ENCODE measurements around the gene AFF3. TPM values are rescaled to one million over a fixed set of nuclear protein-coding genes. Genes with fewer than 3 reads are reported as not detected.

Gene AFF3
- total RNA-seq, 1 experiment from 2014 or later: not detected

DNA sequence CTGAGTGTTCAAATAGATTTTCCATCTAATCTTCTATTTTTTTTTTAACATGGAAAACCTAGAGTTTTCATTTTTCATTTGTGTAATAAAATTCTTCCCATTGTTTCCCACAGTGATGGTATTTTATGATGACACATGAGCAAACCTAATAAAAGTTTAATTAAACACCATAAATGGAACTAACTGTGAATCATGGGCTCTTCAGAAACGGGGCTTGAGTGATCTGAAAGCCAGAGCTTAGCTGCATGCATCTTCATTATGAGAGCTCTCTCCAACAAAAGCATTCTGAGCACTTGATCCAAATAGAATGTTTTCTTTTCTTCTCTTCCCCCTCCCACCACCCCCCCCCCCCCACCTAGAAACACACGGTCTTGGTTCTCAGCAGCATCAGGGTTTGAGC lies 570.4 kb downstream of the AFF3 start:
- no peak overlapping the region for H3K4me3 ChIP-seq
- H3K4me1 ChIP-seq: no peaks in the 10 kb centered on the region
- H3K9me3 ChIP-seq (replicated peaks): no peaks in the 10 kb centered on the region
- no peaks in the 10 kb centered on the region for H3K36me3 ChIP-seq
- no peak overlapping the region for H3K27ac ChIP-seq
- DNase-seq: no peak
- H3K27me3 ChIP-seq: peaks cover 4% of the 10 kb centered on the region; the same call in 1 of the 2 replicates

DNA sequence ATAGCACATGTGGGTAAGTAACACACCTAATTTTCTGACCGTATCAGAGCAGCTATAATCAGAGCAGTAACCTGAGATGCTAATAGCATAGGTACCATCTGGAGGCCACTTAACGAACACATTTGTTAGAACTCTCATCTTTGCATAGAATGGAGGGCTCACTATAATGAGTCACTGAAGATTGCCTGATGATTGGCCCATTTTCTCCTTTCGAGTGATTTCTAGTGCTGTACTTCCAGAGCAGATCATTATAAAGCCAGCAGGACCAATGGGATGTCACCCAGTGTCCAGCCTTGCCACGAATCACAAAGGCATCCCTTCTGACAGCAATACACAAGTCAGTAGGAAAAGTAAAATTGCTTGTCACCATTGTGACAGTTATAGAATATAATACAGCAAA lies 570.9 kb downstream of the AFF3 start:
- H3K36me3 ChIP-seq: no peaks in the 10 kb centered on the region
- peaks cover 4% of the 10 kb centered on the region; the same call in 1 of the 2 replicates for H3K27me3 ChIP-seq
- H3K9me3 ChIP-seq (replicated peaks): no peaks in the 10 kb centered on the region
- no peaks in the 10 kb centered on the region for H3K4me1 ChIP-seq
- no peak overlapping the region for H3K4me3 ChIP-seq
- no peak for DNase-seq
- H3K27ac ChIP-seq: no peak overlapping the region

DNA sequence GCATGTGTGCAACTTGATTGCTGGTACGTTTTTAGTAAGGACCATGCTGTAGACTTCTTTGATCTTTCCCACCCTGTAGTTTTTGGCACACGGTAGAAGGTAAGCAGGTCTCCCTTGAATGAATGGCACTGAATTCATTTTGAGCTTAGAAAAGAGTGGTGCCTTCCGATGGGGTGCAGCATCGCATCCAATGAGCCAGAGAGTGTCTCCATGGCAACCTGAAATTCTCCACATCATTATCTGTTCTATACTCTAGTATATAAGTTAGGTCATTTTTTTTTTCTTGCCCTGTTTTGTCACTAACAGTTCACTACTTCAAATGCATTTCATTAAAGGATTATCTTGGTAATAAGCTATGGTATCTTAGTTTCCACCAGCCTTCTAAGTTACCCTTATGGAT lies 571.4 kb downstream of the AFF3 start:
- Histone ChIP-seq H3K36me3 (no peaks in the 10 kb centered on the region), H3K27ac (no peak overlapping the region), H3K4me3 (no peak overlapping the region), H3K4me1 (no peaks in the 10 kb centered on the region), H3K27me3 (peaks cover 4% of the 10 kb centered on the region; the same call in 1 of the 2 replicates), H3K9me3 (replicated peaks) (no peaks in the 10 kb centered on the region)
- no peak for DNase-seq

DNA sequence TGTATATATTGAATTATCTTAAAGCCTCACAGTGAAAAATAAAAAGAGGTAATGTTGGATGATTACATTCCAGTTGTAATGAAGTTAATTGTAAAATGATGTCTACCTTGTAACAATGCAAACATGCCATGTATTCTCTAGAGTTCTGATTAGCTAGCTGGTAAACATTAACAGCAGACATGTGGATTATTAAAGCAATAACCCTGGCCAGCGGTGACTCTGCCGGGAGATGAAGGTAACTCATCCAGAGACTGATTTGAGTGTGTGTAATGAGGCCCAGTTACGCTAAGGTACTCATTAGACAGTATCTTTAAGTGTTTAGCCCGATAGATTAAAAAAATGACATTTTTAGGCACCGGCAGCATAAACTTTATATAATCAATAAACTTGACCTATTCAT lies 573.0 kb downstream of the AFF3 start:
- Histone ChIP-seq H3K9me3 (replicated peaks) (no peaks in the 10 kb centered on the region), H3K27me3 (no peaks in the 10 kb centered on the region), H3K36me3 (no peaks in the 10 kb centered on the region), H3K27ac (no peak overlapping the region), H3K4me3 (no peak overlapping the region), H3K4me1 (no peaks in the 10 kb centered on the region)
- DNase-seq: no peak

DNA sequence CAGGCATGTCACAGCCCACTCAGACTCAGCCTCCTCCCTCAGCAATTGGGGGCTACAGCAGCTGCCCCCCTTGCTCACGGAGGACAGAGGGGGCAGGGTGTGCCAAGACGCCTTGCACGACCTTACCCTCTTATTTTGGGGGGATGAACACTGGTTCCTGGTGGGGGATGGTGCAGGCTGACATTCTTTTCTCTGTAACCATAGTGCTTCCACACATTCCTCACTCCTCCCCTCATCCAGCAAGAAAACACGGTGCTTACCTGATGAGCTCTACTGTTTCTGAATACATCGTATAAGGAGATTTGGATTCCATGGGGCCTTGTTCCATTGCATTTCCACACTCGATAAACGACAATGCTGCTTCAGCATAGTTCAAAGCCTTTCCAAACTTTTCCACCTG lies 577.2 kb downstream of the AFF3 start:
- Histone ChIP-seq H3K4me3 (no peak overlapping the region), H3K36me3 (no peaks in the 10 kb centered on the region), H3K9me3 (replicated peaks) (no peaks in the 10 kb centered on the region), H3K27ac (no peak overlapping the region), H3K27me3 (0 out of 2 replicates have a peak, but pooled peaks cover 3% of the 10 kb centered on the region), H3K4me1 (no peaks in the 10 kb centered on the region)
- no peak for DNase-seq

DNA sequence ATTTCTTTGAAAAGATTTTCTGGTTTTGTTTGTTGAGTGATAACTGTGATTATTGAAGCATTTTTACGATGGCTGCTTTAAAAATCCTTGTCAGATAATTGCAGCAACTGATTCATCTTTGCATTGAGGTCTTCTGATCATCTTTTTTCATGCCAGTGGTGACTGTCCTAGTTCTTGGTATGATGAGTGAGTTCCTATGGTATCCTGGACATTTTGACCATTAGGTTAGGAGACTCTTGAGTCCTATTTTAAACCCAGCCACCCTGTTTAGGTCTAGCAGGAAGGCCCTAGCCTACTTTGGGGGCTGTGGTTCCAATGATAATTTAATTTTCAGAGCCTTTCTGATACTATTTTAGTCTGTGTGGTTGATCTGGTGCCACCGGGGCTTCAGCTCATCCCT lies 579.9 kb downstream of the AFF3 start:
- Histone ChIP-seq H3K27ac (no peak overlapping the region), H3K4me3 (no peak overlapping the region), H3K27me3 (0 out of 2 replicates have a peak, but pooled peaks cover 10% of the 10 kb centered on the region), H3K36me3 (no peaks in the 10 kb centered on the region), H3K9me3 (replicated peaks) (no peaks in the 10 kb centered on the region), H3K4me1 (no peaks in the 10 kb centered on the region)
- no peak for DNase-seq

DNA sequence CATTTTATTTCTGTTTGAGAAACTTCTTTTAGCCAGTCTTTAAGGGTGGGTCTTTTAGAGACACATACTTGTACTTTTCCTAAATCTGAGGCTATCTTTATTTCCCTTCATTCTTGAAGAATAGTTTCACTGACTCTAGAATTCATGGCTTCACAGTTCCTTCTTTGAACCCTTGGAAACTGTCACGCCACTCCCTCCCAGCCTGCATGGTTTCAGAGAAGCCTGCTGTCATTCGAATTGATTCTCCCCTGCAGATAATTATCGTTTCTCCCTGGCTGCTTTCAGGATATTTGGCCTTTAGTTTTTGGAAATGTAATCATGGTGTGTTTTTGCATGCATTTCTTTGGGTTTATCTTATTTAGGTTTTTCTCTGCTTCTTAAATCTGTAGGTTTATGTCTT lies 580.6 kb downstream of the AFF3 start:
- Histone ChIP-seq H3K4me3 (no peak overlapping the region), H3K27ac (no peak overlapping the region), H3K27me3 (0 out of 2 replicates have a peak, but pooled peaks cover 10% of the 10 kb centered on the region), H3K9me3 (replicated peaks) (no peaks in the 10 kb centered on the region), H3K4me1 (no peaks in the 10 kb centered on the region), H3K36me3 (no peaks in the 10 kb centered on the region)
- no peak for DNase-seq

DNA sequence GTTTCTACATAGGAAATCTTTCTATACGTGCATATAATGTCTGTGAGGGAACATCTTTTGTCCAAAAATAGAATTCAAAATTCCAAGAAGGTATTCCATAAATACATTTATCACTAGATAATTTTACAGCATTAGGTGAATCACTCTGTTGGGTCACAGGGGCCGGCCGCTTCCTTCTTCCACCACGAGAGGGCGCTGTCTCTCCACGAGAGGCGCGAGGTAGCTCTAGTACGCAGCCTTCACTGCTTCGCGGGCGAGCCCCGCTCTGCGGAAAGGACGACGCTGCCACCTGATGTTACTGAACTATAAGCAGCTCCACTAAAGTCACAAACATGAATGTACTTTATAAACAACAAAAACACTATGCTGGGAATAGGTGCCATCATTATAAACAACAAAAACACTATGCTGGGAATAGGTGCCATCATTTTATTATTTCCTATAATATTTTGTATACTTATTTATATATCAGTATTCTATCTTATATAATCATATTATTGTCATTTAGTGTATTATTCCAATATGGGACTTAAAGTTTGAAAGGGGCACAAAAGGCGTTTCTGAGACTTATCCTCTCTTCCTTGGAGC lies 583.2 kb downstream of the AFF3 start:
- no peak overlapping the region for H3K4me3 ChIP-seq
- peak; percentile 64 to 79 for DNase-seq
- H3K36me3 ChIP-seq: no peaks in the 10 kb centered on the region
- H3K27me3 ChIP-seq: 0 out of 2 replicates have a peak, but pooled peaks cover 10% of the 10 kb centered on the region
- H3K9me3 ChIP-seq (replicated peaks): no peaks in the 10 kb centered on the region
- no peaks in the 10 kb centered on the region for H3K4me1 ChIP-seq
- no peak overlapping the region for H3K27ac ChIP-seq

DNA sequence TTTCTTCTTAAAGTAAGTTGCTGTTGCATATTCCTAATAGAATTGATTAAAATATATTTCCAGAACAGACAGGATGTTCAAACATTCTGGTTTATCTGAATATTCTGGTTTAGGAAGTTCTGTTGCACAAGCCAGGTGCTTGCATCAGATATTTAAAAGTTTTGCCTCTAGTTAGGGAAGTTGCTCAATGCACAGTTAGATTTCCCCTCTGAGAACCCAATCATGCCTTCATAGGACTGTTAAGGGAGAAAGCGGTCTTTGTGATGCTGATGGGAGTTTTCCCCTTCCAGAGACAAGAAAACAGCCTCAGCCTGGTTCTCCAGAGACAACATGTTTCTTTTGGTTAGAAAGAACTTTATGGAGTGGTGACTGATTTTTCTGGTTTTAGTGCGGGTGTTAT lies 587.0 kb downstream of the AFF3 start:
- no peaks in the 10 kb centered on the region for H3K4me1 ChIP-seq
- no peak for DNase-seq

DNA sequence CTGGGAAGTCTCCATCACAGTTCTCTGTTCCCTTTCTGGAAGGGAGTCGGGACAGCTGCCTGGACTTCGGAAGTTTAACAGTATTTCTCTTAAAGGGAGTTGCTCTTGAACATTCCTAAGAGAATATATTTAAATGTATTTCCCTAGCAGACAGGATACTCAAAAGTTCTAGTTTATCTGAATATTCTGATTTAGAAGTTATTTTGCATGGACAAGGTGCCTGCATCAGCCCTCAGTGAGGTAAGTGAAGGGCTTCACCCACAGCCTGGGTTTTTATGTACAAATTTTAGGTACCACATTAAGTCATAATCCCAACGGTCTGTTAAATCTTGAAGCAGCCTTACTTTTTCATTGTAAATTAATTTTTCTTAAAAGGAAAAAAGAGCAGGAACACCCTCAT lies 587.5 kb downstream of the AFF3 start:
- Histone ChIP-seq H3K9me3 (replicated peaks) (no peaks in the 10 kb centered on the region), H3K27me3 (0 out of 2 replicates have a peak, but pooled peaks cover 4% of the 10 kb centered on the region), H3K27ac (no peak overlapping the region), H3K36me3 (no peaks in the 10 kb centered on the region), H3K4me3 (no peak overlapping the region), H3K4me1 (no peaks in the 10 kb centered on the region)
- DNase-seq: no peak

More for the DNA sequence above, 587.0 kb downstream of the AFF3 start:
- Histone ChIP-seq H3K36me3 (no peaks in the 10 kb centered on the region), H3K27ac (no peak overlapping the region), H3K4me3 (no peak overlapping the region), H3K9me3 (replicated peaks) (no peaks in the 10 kb centered on the region), H3K27me3 (0 out of 2 replicates have a peak, but pooled peaks cover 9% of the 10 kb centered on the region)

DNA sequence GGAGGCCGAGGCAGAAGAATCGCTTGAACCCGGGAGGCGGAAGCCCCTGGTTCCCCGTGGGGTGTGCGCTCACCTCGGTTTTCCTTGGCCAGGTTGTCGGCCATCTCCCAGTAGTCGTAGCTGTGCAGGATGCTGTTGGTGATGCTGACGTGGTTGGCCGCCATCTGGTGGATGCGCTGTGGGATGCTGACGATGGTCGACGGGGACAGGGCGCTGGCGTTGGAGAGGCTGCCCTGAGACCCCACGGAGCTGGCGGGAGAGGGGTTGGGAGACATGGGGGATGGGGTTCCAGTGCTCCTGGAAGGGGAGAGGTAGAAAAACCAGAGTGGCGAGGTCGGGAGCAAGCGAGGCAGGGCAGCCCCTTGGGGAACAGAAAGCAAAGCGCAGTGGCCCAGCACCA lies 588.2 kb downstream of the AFF3 start:
- DNase-seq: no peak
- no peak overlapping the region for H3K27ac ChIP-seq
- H3K4me1 ChIP-seq: no peaks in the 10 kb centered on the region
- no peak overlapping the region for H3K4me3 ChIP-seq
- no peaks in the 10 kb centered on the region for H3K27me3 ChIP-seq
- H3K9me3 ChIP-seq (replicated peaks): no peaks in the 10 kb centered on the region
- H3K36me3 ChIP-seq: no peaks in the 10 kb centered on the region

DNA sequence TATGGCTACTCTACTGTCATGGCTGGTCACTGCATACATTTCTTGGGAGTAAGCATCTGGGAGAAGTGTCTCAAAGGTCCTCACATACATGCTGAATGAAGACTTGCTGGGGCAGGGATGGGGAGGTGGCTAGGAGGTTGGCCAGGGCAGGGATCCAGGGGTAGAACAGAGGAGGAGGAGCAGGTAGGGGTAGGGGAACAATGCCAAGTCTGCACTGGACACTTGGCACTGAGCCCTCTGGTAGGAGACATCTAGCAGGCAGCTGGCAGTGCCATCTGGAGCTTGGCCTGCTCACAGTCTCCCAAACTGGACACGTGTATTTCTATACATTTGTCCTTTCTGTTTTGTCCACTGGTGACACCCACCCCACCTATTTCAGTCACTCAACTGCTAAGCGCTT lies 589.9 kb downstream of the AFF3 start:
- H3K9me3 ChIP-seq (replicated peaks): no peaks in the 10 kb centered on the region
- no peaks in the 10 kb centered on the region for H3K4me1 ChIP-seq
- H3K36me3 ChIP-seq: no peaks in the 10 kb centered on the region
- no peak overlapping the region for H3K27ac ChIP-seq
- no peak overlapping the region for H3K4me3 ChIP-seq
- no peaks in the 10 kb centered on the region for H3K27me3 ChIP-seq
- no peak for DNase-seq

DNA sequence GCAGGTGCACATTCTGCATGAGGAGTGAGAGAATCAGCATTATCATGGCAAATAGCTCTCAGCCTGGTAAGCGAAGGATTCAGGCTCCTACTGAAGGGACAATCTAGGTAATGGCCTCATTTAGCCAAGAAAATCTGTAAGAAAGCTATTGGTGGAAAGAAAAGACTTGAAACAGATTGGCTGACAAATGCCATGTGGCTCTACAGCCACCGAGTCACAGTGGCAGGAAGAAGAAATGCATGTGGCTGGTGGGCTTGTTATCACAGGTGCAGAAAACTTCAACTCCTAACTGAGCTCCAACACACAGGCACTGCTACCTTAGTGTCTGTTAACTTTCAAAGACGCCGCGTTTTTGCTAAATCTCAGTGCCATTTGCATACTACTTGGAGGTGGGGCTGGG lies 592.0 kb downstream of the AFF3 start:
- H3K9me3 ChIP-seq (replicated peaks): no peaks in the 10 kb centered on the region
- no peak overlapping the region for H3K27ac ChIP-seq
- DNase-seq: no peak
- no peak overlapping the region for H3K4me3 ChIP-seq
- H3K27me3 ChIP-seq: no peaks in the 10 kb centered on the region
- no peaks in the 10 kb centered on the region for H3K36me3 ChIP-seq
- no peaks in the 10 kb centered on the region for H3K4me1 ChIP-seq

DNA sequence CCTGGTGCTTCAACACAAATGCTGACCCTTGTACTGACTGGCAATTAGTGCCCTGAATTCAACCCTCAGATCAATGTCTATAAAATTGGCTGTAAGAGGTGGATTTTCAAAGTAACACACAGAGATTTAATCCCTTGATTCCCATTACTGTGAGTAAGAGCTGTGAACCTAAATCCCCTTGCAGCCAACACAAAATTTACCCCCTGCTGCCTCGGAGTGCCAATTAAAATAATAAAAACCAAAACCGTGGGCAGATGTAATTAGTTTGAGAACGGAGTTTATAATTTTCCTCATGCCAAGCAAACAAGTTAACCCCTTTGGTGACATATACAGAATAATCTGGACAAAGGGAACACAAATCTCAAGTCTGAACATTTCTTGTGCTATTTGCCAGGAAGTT lies 596.8 kb downstream of the AFF3 start:
- no peak overlapping the region for H3K4me3 ChIP-seq
- no peak overlapping the region for H3K27ac ChIP-seq
- DNase-seq: no peak
- no peaks in the 10 kb centered on the region for H3K9me3 ChIP-seq (replicated peaks)
- H3K27me3 ChIP-seq: no peaks in the 10 kb centered on the region; the same call in 1 of the 2 replicates
- H3K36me3 ChIP-seq: no peaks in the 10 kb centered on the region
- no peaks in the 10 kb centered on the region for H3K4me1 ChIP-seq

DNA sequence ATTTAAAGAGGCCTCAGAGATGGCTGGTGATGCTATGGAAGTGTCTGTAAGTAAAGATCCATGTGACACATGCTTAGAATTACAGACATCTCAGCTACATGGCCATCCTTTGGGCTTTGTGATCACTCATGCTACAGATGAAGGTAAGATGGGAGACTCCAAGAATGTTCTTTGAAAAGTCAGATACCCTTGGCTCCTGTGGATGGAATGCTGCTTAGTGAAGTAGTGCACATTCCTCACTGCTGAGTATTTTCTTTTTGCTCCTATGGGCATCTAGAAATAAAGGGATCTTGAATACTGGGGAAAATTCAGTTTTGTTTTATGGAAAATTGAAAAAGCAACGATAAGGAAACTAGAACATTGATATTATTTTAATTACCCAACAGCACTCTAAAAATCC lies 597.3 kb downstream of the AFF3 start:
- H3K36me3 ChIP-seq: no peaks in the 10 kb centered on the region
- no peaks in the 10 kb centered on the region for H3K9me3 ChIP-seq (replicated peaks)
- no peak for DNase-seq
- H3K27me3 ChIP-seq: no peaks in the 10 kb centered on the region; the same call in 1 of the 2 replicates
- H3K27ac ChIP-seq: no peak overlapping the region
- no peaks in the 10 kb centered on the region for H3K4me1 ChIP-seq
- no peak overlapping the region for H3K4me3 ChIP-seq

DNA sequence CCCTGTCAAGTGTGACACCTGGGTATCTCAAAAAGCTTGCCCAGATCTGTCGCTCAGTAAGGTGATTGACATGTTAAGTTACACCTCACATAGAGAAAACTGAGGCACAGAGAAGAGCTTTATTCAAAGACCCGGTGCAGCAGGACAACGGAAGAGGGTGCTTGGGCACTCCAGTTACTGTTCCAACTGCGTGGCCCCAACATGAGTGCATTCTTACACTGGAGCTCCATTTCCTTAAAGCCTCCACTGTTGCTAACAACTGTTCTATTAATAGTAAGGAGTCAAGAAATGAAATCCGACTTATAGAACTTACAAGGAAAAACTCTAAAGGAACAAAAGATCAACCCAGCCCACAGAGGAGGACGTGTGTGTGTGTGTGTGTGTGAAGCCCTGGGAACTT lies 597.8 kb downstream of the AFF3 start:
- Histone ChIP-seq H3K27me3 (no peaks in the 10 kb centered on the region; the same call in 1 of the 2 replicates), H3K9me3 (replicated peaks) (no peaks in the 10 kb centered on the region), H3K27ac (no peak overlapping the region), H3K4me3 (no peak overlapping the region), H3K36me3 (no peaks in the 10 kb centered on the region), H3K4me1 (no peaks in the 10 kb centered on the region)
- DNase-seq: no peak
